Right kidney (tissue), 1 donor: ENCODE results near the gene ZMIZ1.
A peak's percentile ranks its signal among the peaks of the same experiment; 100 is the strongest.

Experiments
- DNase-seq: peaks from one replicate; pipeline ENCODE4 v3.0.0-alpha.2; 2016

Gene ZMIZ1

GRCh38 chr10:79232864-79233263 is 164.1 kb downstream of the ZMIZ1 start:
- no peak for DNase-seq

GRCh38 chr10:79234391-79235315 is 165.9 kb downstream of the ZMIZ1 start:
- DNase-seq: no peak

DNA sequence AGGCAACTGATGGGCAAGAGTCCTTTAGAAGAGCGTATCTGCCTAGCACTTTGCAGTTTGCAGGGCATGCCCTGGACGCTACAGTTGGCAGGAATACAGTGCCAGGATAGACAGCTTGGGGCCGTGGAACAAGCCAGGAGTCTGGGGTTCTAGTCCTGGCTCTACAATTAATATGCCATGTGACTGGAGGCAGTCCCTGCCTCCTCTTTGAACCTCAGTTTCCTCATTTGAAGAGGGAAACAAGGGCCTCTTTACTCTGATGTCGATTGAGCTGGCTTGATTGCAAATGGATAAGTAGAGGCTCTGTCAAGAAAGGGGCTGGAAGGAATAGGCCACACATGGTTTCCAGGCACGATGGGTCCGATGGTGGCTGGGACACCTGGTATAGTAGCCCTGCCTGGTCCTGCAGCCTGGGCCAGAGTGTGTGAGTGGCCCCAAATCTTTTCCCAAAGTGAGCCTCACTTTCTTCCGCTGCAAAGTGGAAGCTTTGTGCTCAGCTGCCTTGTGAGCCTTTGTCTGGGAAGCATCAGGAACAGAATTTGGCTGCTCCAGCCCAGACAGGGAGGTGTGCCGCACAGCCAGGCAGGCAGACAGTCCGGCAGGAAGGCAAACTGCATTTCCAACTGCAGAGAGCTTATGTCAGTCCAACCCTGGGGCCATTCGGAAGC is 167.1 kb downstream of the ZMIZ1 start:
- DNase-seq: no peak

- DNase-seq: no peak
Measured at GRCh38 chr10:79236433-79236765, 167.6 kb downstream of the ZMIZ1 start.

DNA sequence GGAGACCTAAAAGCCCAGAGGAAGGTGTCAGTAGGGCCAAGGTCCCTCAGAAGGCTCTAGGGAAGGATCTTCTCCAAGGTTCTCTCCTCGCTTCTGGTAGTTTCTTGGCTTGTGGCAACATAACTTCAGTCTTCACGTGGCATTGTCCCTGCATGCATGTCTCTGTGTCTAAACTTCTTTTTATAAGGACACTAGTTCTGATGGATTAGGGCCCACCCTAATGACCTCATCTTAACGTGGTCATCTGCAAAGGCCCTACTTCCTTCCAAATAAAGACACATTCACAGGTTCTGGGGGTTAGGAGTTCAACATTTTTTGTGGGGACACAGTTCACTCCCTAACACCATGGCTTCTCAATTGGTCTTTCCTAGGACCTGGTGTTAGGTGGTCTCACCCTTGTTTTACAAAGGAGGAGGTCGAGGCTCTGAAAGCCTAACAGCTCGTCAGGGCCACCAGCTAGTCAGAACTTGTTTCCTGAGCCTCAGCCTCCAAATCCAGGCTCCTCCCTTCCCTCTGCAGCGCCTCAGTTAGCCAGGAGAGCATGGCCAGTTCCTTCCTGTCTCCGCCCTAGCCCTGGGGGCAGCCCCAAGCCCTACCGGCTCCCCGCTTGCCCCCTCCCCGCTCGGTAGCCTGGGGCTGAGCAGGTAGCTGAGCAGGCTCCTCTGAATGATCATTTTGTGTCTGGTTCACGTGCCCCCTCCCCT is 168.8 kb downstream of the ZMIZ1 start:
- no peak for DNase-seq

DNA sequence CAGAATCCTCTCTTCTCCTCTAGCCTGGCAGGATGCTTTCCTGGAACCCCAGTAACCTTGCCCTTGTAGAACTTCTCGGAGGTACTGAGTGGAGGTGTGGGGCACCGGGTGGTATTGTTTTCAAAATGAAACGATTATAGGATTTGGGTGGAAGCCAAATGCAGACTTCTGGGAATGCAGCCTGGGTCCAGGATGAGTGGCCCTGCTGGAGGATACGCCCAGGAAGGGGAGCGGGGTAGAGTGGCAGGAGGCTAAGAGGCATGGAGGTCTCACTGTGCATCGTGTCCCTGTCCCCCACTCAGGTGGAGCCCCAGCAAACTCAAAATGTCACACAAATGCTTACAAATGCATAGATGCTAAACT is 169.4 kb downstream of the ZMIZ1 start:
- no peak for DNase-seq

- no peak for DNase-seq
Measured at GRCh38 chr10:79238606-79239005, 169.8 kb downstream of the ZMIZ1 start.

DNA sequence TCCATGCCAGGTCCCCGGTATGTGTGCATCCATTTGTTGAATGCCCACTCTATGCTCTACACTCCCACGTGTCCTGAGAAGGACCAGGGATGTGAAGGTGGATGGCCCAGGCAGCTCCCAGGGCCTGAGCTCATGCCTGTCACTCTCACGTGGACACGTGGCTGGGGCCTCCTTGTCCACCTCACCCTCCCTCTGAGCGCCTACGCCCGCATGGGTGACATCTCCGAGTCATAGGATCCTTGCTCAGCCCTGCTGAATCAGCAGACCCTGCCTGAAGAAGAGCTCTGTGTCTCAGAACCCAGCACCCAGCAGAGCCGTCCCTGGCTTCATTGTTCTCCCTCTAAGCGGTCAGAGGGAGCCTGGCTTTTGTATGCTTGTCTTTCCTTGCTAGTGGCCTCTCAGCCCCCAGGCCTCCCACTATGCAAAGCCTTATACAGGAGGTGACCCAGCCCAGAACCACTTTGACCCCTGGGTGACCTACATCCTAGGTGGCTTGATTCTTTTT is 170.6 kb downstream of the ZMIZ1 start:
- peak; percentile 55 for DNase-seq

GRCh38 chr10:79239924-79240581 is 171.3 kb downstream of the ZMIZ1 start:
- DNase-seq: peak; percentile 85

- no peak for DNase-seq
Measured at GRCh38 chr10:79241629-79241989, 172.8 kb downstream of the ZMIZ1 start.

- DNase-seq: peak; percentile 80
Measured at GRCh38 chr10:79241990-79242619, 173.3 kb downstream of the ZMIZ1 start.

GRCh38 chr10:79242620-79243152 is 173.9 kb downstream of the ZMIZ1 start:
- DNase-seq: no peak

GRCh38 chr10:79243181-79244067 is 174.7 kb downstream of the ZMIZ1 start:
- peak; percentile 88 for DNase-seq

- no peak for DNase-seq
Measured at GRCh38 chr10:79244068-79244442, 175.3 kb downstream of the ZMIZ1 start.

GRCh38 chr10:79244841-79245504 is 176.2 kb downstream of the ZMIZ1 start:
- no peak for DNase-seq

- DNase-seq: no peak
Measured at GRCh38 chr10:79245539-79246208, 176.9 kb downstream of the ZMIZ1 start.

- no peak for DNase-seq
Measured at GRCh38 chr10:79246209-79246581, 177.4 kb downstream of the ZMIZ1 start.

- DNase-seq: no peak
Measured at GRCh38 chr10:79246606-79247275, 178.0 kb downstream of the ZMIZ1 start.
